CD4-positive, alpha-beta T cell treated with Interleukin-1 beta for 1 hour (primary cell): ENCODE measurements around the gene NOL12.
"Not testable (repeated sequence)": the region's sequence is repeated elsewhere in the genome, so short reads cannot be mapped to it uniquely, and the experiment has no call there.

Experiments
- DNase-seq, 2 donors: peaks; one replicate each; pipeline ENCODE4 v3.0.0-alpha.2; 2020 to 2022

Gene NOL12

GRCh38 chr22:37681001-37681424 lies 5.1 kb upstream of the NOL12 start:
- DNase-seq = no peak

DNA sequence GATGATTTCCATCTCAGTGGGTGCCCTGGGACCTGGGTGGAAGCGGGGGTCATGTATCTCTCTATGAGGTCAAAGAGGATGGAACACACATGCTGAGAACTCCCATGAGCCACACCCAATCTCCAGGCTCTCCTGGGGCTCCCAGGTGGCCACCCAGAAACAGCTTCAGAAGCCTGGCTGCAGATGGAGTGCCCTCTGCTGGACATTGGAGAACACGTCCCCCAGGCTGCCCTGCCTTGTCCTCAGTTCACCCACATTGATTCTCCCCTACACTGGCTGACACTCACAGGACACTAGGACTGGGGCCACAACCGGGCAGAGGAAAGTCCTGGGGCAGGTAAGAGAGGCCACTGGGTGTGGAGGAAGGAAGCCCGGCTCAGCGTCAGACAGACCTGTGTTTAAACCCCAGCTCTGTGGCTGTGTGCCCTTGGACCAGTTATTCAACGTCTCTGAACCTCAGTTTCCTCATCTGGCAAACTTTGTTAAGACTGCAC lies 4.5 kb upstream of the NOL12 start:
- DNase-seq = peak; percentile 76 to 80

DNA sequence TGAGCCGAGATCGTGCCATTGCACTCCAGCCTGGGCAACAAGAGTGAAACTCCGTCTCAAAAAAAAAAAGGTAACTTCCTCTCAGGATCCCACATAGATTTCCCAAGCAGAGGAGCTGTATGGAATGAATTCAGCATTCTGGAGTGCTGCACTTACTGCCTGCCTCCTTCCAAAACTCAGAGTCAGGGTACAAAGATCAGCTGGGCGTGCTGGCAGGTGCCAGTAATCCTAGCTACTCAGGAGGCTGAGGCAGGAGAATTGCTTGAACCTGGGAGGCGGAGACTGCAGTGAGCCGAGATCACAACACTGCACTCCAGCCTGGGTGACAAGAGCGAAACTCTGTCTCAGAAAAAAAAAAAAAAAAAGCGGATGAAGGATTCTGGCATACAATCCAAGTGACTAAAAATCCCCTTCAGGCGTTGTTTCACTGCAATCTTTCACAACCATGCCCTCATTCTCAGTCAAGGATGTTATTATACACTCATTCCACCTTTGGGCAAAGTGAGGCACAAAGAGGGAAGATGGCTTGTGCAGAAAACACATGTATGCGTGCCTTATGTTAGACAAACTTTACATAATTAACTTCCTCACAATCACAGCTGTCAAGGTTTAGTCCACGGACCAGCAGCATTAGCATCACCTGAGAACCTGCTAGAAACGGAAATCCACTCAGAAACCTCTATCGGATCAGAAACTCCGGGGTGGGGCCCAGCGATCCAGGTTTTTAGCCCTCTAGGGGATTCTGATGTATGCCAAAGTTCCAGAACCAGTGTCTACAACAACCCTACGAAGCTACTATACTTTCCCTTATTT lies 1.1 kb upstream of the NOL12 start:
- no peak for DNase-seq

GRCh38 chr22:37690407-37690806 lies 4.3 kb downstream of the NOL12 start:
- DNase-seq = no peak

DNA sequence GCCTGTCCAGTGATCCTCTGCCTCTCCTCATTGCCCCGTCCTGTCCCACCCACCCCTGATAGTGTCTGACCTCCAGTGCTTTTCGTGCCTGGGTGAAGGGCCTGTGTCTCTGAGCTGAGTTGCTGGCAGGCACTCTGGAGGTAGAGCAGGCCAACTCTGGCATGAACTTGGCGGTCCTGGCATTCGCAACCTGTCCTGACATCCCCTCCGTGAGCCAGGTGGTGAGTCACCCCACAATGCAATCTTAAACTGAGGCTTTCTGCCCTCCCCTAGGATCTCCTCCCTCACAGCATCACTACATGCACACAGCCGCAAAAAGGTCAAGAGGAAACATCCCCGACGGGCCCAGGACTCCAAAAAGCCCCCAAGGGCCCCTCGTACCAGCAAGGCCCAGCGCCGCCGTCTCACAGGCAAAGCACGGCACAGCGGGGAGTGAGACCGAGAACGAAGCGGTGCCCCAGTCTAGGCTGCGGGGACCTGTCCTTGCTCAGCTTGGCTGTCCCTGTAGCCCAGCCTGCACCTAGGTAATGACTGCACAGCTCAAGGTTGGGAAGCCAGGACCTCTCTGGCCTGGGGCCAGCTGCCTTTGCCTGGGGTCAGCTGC lies 4.9 kb downstream of the NOL12 start:
- no peak for DNase-seq

- no peak for DNase-seq
These were observed 6.6 kb downstream of the NOL12 start for GRCh38 chr22:37692627-37693285.

- not testable (repeated sequence) for DNase-seq
These were observed 8.0 kb downstream of the NOL12 start for GRCh38 chr22:37694131-37694530.

DNA sequence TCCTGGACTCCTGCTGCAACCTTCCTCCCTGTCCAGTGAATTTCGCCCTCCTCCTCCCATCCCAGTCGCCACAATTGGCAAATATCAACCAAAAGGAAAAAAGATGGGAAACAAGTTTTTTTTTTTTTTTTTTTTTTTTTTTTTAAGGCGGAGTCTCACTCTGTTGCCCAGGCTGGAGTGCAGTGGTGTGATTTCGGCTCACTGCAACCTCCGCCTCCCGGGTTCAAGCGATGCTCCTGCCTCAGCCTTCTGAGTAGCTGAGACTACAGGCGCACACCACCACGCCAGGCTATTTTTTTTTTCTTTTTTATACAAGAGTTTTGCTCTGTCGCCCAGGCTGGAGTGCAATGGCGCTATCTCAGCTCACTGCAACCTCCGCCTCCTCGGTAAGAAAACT lies 10.1 kb downstream of the NOL12 start:
- DNase-seq = not testable (repeated sequence)

DNA sequence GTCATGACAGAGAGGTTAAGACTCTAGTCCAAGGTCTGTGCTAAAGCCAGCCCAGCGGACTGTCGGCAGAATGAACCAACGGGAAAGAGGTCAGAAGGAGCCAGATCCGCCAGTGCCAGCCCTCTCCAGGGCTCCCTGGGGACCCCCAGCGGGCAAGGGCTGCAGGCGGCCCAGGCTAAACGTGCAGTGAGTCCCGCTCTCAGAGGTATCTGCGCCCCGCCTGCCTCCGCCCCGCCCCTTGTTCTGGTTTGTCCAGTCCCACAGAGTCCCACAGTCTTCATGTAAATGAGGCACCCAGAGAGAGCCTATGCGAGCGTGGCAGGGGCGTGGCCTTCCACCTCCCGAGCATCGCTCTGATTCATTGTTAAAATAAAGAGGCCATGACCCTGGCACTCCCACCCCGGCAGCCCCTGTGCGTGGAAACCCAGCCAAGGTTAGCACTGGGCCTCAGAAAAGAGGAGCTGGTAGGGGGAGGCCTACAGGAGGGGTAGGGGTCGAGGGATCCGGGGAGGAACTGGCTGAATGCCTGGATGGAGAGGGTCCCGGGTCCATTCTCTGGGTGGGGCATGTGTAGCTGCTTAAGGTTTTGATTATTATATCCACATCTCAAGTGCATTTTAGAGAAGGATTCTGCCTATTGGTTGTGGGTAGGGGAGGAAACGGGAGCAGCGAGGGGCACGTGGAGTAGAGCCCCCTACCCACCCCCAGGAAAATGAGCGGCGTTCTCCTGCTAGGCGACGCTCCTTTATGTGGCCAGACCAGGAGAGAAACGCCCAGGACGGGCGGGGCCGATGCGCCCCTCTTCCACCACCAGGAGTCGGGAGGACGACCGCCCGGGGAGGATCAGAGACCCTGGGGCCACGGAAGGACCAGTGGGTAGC lies 10.8 kb downstream of the NOL12 start, which contains the start of gene TRIOBP:
Gene TRIOBP, plus strand, starts transcription at position 392 of the 881 bp plus-strand sequence. CDS start 4,318 bp downstream, outside the sequence.
- DNase-seq = peak; percentile 85 to 88

GRCh38 chr22:37697538-37697835 lies 11.3 kb downstream of the NOL12 start:
- DNase-seq = no peak

GRCh38 chr22:37701141-37701786 lies 15.1 kb downstream of the NOL12 start:
- DNase-seq = peak in 1 of 2 donors; percentile 8

DNA sequence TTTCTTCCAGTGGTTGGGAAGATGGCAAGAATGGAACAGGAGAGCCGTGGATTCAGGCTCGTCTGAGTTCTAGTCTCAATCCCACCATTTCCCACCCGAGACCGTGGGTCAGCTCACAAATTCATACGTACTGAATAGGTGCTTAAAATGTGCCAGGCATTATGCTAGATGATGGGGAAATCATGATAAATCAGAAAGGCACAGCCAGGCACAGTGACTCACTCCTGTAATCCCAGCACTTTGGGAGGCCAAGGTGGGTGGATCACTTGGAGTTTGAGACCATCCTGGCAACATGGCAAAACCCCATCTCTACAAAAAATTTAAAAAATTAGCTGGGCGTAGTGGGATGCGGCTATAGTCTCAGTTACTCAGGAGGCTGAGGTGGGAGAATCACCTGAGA lies 17.8 kb downstream of the NOL12 start:
- no peak for DNase-seq

- no peak for DNase-seq
These were observed 18.5 kb downstream of the NOL12 start for GRCh38 chr22:37704645-37705044.

- no peak for DNase-seq
These were observed 19.1 kb downstream of the NOL12 start for GRCh38 chr22:37705205-37705604.

DNA sequence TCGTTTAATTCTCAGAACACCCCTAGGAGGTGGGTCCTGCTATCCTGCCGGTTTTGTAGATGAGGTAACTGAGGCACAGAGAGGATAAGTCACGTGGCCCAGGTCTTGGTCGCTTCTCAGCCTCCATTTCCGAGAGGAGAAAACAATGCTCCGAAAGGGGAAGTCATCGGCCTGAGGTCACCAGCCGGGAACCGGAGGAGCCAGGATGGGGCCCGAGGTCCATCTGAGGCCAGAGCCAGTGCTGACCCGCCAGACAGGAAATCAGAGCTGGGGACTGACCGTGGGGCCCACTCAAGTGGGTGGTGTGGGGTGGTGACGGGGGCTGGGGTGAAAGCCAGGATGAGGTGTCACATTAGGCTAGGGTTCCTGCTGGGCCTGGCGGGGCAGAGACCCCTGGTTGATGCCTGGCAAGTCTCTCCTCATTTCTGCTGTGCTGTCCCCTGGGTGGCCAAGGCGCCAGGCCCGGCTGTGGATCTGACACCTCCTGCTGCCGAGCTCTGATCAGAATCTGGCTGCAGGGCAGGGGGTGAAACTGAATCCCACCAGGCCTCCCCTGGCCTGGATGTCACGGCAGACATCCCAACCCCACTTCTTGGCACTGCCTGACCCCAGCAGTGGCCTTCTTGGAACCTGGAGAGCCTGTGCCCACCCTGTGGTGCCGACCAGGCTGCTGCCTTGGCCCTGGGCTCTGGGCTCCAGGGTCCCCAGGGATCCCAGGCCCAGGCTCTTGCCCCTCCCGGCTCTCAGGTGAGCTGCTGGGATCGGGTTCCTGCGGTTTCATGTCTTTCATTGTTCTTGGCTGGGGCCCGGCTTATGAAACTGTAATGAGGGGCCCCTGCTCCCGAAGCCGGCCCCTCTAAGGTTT lies 22.7 kb downstream of the NOL12 start:
- DNase-seq = peak in 1 of 2 donors; percentile 26

GRCh38 chr22:37709445-37709765 lies 23.3 kb downstream of the NOL12 start:
- DNase-seq = no peak

- DNase-seq = no peak
These were observed 24.5 kb downstream of the NOL12 start for GRCh38 chr22:37710675-37711074.

- no peak for DNase-seq
These were observed 25.3 kb downstream of the NOL12 start for GRCh38 chr22:37711490-37711889.

GRCh38 chr22:37713761-37714160 lies 27.6 kb downstream of the NOL12 start:
- no peak for DNase-seq

GRCh38 chr22:37714634-37715033 lies 28.5 kb downstream of the NOL12 start:
- no peak for DNase-seq

DNA sequence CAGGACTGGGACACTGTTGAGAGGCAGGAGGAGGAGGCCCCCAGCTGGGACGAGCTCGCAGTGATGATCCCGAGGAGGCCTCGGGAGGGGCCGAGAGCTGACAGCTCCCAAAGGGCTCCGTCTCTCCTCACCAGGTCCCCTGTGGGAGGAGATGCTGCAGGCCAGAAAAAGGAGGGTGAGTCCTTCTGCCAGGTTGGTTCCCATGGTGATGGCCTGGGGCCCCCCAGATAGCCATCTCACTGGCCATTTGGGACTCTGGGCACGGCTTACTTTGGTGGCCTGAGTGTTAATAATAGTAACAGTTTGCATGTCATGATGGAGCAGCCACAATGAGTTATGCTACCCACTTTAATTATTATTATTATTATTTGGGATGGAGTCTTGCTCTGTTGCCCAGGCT lies 29.6 kb downstream of the NOL12 start:
- no peak for DNase-seq
